Superior temporal gyrus (tissue), 1 donor: ENCODE results near the gene CERS2.

ENCODE experiments used
- DNase-seq: peaks from one replicate; pipeline ENCODE4 v3.0.0-alpha.2; 2016; ENCODE audit errors: extremely low spot score

The CERS2 gene

DNA sequence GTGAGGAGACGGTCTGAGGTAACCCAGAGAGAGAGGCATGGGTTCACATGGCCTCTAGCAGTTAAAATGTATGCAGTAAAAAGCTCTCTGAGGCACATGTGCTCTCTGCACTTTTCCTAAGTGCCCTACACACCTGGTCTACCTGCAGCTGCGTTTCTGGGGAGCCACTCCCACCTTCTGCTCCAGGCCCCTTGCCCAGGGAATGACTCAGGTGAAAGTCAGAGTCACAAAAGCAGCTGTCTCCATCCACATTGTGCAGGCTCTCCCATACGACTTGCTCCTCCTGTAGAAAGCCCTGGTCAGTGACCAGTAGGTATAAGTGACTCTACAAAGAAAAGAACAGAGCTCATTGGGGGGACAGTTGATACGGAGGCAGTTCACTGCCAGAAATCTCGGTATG lies 23.3 kb upstream of the CERS2 start:
- no peak for DNase-seq

- no peak for DNase-seq
Observed at GRCh38 chr1:150997126-150997872, 22.7 kb upstream of the CERS2 start.

DNA sequence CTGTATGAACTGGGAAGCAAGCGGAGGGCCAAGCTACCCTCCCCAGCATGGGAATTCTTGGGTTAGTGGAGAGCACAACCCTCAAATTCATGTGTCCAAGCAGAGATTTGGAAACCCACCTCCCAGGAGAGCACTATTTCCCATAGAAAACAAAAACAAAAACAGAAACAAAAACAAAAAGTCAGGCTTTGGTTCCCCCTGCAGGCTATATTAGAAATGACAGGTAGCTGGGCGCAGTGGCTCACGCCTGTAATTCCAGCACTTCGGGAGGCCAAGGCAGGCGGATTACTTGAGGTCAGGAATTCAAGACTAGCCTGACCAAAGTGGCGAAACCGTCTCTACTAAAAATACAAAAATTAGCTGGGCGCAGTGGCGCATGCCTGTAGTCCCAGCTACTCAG lies 21.3 kb upstream of the CERS2 start:
- peak; percentile 79 for DNase-seq

DNA sequence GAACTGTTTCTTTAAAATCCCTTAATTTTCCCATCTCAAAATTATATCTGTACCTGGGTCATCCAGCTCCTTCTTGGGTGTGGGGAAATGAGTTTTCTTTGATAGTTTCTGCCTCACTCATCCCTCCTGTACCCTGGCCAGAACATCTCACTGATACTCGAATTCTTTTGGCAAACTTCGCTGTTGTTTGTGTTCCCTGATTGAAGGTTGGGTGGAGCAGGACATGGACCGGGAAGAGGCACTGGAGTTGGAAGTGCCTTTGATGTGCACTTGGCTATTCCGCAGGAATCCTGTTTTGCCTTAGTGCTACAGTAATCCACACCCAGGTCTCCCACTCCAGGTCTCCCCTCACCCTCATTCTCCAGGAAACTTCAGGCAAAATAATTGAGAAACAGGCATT lies 20.8 kb upstream of the CERS2 start:
- no peak for DNase-seq

- DNase-seq, result no peak
Observed at GRCh38 chr1:150994248-150994647, 19.6 kb upstream of the CERS2 start.

- no peak for DNase-seq
Observed at GRCh38 chr1:150992626-150993025, 18.0 kb upstream of the CERS2 start.

GRCh38 chr1:150987924-150988323 lies 13.3 kb upstream of the CERS2 start:
- DNase-seq, result no peak

GRCh38 chr1:150985179-150985825 lies 10.7 kb upstream of the CERS2 start:
- DNase-seq, result no peak

GRCh38 chr1:150981805-150982712 lies 7.4 kb upstream of the CERS2 start, which contains the start of gene ANXA9:
ANXA9 (plus strand) TSS chr1:150982292; CDS start chr1:150983106, 814 bp downstream.
- no peak for DNase-seq

DNA sequence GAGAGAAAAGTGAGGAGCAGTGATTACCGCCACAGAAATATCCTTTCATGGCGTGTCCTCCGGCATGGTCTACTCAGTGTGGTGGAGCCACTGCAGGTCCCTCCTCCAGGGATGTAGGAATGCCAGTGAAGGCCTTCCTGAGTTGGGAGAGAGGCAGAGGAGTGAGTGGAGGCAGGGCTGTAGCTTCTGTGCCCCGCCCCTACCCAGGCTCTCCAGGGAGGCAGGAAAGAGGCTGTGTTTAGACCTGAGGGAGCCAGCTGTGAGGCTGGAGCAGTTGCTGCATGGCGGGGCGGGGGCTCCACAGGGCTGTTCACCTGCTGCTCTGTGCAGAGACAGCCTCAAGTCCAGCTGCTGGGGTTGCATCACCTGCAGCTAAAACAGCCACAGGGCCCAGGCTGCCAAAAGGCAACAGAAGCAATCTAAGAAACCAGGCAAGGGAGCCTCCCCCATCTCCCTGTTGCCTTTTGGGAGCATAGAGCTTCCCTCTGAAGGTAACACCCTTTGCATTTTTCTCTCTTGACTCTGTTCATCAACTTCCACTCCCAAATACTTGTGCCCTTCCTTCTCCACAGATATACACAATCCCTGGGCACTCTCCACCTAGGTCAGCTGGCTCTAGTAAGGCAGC lies 6.7 kb upstream of the CERS2 start:
- no peak for DNase-seq

GRCh38 chr1:150979092-150980056 lies 4.7 kb upstream of the CERS2 start:
- peak; percentile 98 for DNase-seq

DNA sequence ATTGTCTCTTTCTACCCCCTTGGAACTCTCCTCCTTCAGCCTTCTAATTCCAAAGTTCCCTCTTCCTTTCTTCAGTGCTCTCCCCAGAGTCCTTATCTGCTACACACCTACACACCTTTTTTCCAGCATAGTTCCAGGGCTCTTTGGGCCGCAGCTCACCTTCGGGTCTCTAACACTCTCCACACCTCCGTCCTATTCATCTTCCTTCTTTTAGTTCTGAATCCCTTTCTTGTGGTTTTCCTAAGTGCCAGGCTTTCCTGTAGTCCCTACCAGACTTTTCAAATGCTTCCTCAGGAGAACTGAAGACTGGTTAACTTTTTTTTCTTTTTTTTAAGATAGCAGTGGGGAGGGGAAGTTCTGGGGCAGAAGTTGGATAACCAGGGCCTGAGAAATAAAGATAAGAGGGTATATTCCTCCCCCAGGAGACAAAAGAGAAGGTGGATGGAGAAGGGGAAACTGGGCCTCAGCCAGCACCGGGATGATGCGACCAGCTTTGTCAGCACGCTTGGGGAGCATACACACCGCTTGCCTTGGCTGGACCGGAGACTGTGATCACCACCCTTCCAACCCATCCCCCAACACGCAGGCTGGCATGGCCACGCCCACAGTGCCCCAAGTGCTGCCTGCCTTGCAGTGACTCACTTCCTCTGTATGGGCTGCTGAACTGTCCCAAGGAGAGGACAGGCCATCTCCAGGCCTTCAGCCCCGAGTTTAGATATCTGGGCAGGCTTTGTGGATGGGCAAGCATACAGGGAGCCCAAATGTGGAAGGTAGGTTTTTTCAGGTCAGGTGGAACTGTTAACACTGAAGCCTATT lies 2.5 kb upstream of the CERS2 start:
- peak; percentile 80 for DNase-seq

DNA sequence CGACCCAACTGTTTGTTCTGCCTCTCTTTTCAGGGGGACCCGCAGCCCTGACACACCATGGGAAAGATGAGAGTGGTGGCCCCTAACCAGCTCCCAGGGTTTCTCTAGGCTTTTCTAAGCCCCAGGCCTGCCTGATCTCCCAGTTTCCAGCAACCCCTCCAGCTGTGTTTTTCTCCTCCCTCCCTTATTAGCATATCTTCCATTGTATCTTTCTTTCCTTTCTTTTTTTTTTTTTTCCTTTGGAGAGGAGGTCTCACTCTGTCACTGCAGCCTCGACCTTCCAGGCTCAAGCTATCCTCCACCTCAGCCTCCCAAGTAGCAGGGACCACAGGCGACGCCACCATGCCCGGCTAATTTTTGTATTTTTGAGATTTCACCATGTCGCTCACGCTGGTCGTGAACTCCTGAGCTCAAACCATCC lies 1.8 kb upstream of the CERS2 start:
- no peak for DNase-seq

DNA sequence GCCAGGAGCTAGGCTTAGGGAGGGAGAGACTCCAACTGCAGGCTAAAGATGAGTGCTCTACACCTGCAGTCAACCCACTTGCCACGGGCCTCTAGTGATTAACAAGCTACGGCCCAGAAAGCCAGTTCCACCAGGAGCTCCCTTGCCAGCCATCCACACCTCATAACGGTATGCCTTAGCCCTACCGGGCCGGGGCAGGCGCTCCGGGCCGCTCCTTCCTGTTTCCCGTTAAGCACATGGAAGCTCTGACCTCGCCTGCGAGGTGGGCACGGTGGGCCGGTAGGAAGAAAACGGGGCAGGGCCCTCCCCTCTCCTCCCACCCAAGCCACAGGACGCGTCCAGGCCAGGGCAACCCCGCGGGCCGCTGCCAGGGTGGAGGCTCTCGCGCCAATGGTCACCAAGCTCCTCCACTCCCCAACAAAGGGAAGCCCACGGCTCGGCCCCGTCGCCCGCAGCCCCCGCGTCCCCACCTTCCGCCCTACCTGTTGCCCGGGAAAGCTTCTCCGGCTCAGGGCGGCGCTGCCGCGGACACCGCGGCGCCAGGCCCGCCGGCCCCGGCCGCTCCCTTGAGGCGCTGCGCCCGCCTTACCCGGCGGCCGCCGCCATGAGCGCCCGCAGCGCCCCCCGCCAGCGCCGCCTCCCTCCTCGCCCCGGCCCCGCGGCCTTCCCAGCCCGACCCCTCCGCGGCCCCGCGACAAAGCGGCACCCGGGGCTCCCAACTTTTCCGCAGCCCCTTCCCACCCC lies 627 bp downstream of the CERS2 start:
- DNase-seq, result no peak

DNA sequence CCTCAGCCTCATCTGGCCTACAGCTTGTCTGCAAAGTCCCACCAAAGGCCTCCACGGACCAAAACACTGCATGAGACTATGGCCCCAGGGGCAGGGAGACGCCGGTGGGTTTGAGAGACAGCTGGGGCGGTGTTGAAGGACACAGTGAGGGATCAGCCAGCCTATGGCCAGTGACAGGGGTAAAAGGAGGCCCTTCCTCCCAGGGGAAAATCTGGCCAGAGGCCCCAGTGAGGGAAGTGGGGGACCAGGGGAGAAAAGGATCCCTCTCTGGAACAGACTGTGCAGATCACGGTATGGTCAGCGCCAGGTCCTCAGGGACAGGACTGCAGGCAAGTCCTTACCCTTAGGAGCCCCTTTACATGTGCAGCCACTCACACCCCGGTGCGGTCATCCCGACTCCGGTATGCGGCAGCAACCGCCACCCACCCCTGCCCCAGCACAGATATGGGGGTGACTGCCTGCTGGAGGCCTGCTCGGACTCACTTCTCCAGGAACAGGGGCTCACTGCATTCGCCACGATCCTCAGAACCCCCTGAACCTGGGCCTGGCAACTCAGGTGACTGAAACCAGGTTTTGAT lies 1.3 kb downstream of the CERS2 start:
- no peak for DNase-seq

- DNase-seq, result no peak
Observed at GRCh38 chr1:150972417-150972940, 2.2 kb downstream of the CERS2 start.

- no peak for DNase-seq
Observed at GRCh38 chr1:150971583-150972416, 2.8 kb downstream of the CERS2 start.
